Measurements from ENCODE around the gene R3HDM2.

GRCh38 chr12:57452937-57453509, 22.2 kb upstream of the R3HDM2 start:
- no peak for TF ChIP-seq EZH2 (IDR thresholded peaks at IDR 0.05; ENCODE audit: borderline replicate concordance, low read depth, low read length, poor library complexity, severe bottlenecking)
- peak; percentile 88 for TF ChIP-seq CTCF (conservative IDR thresholded peaks at IDR 0.05; ENCODE audit: low read depth, low read length)

Data from A673 (cell line).